GM21515 (cell line): ENCODE data around the gene GALNT9.

Experiments used
- ATAC-seq: cut with Tn5 transposase; IDR thresholded peaks from one replicate; pipeline ENCODE4 v1.9.1; 2021; ENCODE audit not compliant: unreplicated experiment

GALNT9 gene

DNA sequence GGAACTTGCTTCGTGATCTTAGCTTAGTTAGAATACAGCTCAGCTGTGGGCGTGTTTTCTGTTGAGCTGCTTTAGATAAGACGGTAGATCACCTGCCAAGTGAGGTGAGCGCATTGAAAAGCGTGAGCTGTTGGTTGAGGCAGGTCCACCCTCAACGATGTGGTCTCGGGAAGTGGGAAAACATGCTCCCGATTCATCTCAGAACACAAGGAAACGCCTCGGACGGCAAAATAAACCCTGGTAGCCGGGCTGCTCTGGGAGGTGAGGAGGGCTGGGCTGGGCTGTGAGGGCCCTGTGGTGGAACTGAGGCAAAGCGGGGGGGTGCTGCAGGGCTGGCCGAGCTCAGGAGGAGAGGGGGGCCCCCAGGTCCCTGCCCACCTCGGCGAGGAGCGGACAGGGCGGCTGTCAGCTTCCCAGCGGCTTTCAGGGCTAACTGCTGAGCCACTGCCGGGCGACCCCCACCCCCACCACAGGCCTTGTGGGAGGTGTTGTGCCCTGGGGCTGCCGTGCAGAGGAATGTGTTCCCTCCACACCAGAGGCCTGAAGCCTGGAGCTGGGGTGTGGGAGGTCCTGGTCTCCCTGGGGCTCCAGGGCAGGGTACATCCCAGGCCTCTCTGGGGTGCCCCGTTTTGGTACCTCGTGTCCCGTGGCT is 154.4 kb downstream of the GALNT9 start:
- ATAC-seq: no peak

DNA sequence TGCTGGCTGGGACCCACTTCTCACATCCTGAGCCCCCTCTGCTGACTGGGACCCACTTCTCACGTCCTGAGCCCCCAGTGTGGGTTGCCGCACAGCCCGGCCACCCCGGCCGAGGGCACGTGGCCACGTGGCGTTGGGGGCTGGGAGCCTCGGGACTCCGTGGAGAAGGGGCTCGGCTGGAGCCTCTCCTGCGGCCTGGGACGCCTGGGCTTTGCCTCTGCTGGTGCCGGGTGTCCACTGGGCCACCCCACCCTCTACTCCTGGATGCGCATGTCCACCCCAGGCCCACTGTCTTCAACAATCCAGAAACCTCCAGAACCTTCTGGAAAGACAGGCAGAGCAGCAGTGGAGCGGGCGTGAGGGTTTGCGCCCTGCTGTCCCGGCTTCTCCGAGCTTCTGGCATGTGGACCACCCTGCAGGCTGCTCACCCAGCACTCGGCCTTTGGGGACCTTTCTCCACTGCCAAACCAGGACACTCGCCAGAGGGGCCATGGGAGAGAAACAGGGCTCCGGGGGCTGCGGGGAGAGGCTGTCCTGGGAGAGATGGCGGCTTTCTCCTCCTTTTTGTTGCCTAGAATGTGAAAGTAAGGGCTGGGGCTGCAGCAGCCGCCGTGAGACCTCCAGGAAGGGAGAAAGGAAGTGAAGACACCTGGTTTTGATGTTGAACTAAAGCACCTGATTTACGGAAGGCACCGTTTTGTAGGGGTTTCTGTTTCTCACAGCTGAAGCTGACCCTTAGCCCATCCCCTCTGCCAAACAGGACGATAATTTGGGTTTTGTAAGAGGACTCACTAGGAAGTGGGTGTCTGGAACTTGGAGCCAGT is 155.2 kb downstream of the GALNT9 start:
- ATAC-seq: no peak

DNA sequence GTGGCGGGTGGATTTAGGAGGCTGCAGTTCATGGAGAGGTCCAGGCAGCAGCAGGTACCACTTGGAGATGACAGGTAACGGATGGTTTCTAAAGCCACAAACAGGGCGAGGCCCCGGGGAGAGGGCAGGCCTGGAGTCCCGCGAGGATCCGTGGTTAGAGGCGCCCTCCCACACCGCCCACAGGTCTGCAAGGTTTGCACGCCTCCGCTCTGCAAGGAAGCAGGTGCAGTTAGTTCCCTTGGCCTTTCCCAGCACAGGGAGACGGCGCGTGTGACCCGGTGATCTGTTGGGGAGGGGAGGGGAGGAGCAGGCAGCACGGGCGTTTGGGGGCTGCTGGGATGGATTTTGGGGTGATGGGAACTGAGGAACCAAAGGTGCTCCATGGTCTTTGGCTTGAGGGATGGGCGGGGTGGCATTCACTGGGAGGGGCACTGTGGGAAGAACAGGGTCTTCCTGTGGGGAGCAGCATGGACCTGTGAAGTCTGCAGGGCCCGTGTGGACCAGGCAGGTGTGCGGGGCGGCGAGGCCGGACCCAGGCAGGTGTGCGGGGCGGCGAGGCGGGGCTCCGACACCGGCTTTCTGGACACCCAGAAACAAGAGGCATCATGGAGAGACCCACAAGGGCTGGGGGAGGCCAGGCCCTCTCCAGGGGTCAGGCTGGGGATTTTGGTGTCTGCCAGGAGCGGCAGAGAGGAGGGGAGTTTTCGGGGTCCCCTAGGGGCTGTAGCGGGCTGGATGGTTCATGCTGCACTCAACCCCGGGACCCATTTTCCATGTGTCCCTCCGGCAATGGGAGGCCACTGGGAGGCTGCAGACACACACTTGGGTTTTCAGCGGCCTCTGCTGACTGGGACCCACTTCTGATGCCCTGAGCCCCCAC is 156.0 kb downstream of the GALNT9 start:
- ATAC-seq: no peak

DNA sequence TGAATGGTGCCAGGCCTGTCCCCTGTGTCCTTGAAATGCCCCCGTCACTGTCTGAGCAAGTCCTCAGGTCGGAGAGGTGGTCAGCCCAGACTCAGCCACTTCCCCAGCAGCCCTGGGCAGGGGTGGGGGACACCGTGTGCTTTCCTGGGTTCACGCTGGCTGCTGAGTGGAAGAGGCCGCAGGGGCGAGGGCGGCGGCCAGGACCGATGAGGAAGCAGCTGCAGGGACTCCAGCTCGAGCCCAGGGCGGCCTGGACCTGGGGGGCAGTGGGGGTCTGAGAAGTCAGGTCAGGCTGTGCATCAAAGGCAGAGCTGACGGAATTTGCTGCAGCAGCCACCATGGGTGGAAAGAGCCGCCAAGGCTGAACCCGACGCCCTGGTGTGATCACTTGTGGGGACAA is 156.8 kb downstream of the GALNT9 start:
- ATAC-seq: no peak

DNA sequence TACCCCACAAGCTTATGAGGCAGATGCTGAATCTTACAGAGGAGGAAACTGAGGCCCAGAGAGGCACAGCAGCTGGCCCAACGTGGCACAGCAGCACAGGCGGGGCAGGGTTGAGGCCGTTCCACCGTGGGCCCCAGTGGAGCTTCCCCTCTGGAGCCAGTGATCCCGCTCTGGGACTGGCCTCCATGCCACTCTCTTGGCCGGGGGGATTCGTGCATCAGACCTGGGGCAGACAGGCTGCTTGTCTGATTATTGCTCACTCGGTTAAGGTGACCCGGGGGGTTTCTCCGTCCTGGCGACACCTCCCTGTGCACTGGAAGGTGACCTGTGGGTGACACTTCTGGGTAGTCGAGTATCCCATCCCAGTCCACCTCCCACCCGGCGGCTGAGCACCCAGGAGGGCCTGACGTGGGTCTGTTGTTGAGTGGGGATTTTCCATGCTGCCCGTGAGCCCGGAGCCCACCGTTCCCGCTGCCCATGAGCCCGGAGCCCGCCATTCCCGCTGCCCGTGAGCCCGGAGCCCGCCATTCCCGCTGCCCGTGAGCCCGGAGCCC is 157.3 kb downstream of the GALNT9 start:
- no peak for ATAC-seq

DNA sequence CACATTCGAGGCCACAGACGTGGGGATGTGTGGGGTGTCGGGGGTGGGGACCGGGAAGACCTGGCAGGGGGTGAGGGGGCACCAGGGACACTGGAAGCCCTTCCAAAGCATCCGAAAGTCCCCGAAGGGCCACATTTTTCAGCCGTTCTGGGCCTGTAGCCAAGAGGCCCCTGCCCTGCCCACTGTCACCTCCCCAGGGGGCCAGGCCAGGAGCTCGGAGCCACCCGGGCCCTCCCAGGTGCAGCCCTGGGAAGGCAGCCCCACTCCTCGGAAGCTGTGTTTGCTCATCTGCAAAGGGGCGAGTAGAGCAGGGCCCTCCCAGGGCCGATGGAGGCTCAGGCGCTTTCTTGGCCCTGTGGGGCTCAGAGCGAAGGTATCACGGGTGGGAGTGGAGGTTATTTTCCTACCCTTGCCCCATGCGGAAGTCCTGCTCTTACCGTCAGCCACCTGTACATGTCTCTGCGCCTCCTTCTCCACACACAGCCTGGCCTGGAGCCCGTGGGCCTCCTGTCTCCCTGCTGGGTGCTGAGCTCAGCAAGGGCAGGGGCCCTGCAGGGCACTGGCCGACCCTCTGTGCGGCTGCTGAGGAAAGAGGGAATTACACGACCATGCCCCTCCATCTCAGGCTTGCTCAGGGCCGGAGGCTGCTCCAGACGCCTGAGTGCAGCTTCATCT is 158.0 kb downstream of the GALNT9 start:
- ATAC-seq: no peak

DNA sequence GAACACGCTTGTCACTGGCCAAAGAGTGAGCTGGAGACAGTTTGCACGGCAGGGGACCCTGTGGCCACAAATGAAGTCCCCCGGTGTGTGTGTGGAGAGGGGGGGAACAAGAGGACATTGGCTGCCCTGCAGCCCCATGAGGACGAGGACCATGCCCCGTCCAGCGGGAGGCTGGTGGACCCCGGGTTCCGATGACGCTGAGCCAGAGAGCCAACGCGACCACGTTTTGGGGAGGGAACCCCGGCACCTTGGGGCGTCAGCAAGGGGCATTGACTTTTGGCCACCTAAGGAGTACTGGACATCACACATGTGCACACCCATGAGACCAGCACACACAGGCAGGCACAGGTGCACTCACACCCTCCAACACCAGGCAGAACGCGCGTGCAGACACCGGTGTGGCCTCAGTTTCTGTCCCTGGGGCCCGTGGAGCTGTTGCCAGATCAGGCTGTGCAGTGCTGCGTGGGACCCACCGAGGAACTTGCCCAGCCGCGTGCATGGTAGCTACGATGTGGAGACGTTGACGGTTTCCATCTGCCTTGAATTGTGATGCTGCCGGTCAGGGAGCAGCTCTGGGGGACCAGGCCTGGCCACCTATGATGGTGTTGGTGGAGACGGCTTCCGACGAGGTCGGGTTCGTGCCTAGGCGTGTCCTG is 158.6 kb downstream of the GALNT9 start:
- no peak for ATAC-seq

DNA sequence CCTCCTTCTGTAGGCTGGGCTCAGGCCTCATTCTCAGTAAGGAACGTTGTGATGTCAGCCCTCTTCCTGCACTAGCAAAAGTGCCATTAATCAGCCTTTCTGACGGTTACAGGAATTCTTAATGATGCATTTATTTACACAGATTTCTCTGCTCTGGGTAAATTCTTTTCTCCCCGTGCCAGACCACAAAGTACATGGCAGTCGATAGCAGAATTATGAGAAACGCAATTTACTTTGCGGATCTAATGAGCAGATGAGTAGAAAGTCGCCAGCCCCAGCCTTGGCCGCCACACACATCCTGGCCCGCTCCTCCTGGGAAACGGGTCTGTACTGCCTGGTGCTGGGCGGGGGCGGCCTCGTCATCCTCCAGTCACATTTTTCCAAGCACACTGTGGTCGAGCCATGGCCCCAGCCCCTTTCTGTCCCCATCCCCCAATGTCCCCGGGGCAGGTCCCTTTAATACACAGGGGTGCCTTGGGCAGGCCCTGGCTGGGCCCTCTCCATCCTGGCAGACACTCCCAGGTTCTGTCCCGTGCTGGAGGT is 159.2 kb downstream of the GALNT9 start:
- no peak for ATAC-seq

DNA sequence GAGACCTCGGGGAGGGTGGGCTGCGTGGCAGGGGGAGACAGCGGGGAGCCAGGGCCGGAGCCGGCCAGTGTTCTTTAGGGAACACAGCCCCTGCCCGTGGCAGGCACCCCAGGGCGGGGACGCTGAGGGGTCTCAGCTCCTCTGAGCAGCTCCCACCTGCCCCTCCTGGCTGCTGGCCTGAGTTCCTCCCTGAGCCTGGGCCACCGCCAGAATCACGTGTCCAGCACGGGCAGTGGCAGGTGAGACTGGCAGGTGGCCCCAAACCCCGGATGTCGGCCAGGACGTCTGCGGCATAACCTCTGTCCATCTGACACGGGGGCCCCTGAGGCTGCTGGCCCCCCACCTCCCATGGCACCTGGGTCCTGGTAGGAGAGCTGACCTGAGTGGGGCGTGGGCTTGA is 160.0 kb downstream of the GALNT9 start:
- no peak for ATAC-seq

DNA sequence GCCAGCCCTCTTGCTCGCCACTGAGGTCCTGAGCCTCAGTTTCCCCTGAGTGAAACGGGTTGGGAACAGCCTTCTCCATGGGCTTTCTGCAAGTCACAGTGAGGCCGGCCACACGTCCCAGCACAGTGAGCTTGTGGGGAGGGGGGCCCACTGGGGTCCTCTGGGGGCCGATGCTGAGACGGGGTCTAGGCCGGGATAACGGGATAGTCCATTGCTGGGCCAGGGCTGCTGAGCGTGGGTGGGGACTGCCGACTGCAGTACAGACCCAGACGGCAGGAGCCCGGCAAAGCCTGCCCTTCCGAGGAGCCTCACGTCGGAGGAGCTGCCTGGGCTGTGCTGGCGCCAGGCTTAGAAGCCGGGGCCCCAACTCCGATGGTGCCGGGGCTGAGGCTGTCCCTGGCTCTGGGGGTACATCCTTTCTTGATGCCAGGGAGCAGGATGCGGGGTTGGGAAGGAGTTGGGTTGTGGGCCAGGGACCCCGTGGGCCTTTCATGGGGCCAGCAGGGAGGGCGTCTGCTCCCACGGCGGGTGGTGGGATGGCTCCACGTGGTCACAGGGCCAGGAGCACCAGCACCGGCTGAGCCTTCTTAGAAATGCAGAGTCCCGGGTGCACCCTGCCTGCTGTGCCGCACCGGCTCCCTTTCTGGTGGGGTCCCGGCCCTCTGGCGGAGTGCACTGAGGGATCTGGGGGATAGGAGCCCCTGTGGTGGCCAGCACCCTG is 160.9 kb downstream of the GALNT9 start:
- ATAC-seq: no peak

DNA sequence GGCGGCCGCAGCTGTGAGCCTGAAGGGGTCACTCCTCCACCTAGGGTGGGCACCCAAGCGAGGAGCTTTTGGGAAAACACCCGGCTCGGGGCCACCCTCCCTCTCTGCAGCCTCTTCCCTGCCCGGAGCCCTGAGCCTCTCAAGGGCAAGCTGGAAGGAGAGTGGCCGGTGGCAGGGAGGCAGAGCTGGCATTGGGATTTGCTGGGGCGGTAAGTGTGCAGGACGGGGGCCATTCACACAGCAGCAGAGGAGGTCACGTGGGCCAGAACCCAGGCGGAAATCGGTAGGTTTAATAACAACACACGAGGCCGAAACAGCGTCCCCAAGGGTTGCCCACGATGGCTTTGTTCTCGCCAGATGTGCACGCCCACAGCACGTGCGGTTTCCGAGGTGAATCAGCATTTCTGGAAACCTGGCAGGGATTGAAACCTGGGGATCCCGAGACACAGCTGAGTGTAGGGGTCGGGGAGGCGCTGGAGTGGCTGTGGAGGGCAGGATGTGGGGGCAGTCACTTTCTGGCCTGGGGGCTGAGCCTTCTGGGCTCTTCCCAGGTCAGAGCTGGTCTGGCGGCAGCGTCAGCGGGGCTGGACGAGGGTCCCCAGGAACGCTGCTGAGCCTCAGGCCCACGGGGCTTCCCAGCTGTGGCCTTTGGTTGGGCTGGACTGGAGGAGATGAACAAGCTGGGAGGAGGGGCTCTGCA is 161.6 kb downstream of the GALNT9 start:
- no peak for ATAC-seq

DNA sequence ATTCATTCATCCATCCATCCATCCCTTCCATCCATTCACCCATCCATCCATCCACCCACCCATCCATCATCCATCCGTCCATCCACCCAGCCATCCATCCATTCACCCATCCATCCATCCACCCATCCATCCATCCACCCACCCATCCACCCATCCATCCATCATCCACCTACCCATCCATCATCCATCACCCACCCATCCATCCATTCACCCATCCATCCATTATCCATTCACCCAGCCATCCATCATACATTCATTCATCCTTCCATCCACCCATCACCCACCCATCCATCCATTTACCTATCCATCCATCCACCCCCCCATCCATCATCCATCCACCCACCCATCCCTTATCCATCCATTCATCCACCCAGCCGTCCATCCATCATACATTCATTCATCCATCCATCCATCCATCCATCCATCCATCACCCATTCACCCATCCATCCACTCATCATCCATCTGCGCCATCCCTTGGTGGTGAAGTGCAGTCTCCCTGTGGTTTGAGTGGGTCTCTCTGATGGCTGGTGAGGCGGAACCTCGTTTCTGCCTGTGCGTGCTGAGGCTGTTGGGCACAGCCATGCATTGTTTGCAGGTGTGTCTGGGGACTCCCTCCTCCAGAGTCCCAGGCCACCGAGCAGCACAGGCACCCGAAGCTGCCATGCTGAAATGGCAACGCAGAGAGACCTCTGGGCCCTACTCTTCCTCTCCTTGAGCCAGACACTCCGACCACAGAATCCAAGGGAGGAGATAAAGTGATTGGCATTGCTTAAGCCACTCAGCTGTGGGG is 162.4 kb downstream of the GALNT9 start:
- ATAC-seq: no peak

DNA sequence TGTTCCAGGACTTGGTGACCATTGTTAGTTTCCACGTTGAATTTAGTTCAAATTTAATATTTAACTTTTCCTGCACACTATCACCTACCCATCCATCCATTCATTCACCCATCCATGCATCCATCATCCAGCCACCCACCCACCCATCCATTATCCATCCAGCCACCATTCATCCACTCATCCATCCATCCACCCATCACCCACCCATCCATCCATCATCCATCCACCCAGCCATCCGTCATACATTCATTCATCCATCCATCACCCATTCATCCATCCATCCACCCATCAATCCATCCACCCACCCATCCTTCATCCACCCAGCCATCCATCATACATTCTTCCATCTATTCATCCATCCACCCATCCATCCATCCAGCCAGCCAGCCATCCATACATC is 163.3 kb downstream of the GALNT9 start:
- ATAC-seq: no peak

DNA sequence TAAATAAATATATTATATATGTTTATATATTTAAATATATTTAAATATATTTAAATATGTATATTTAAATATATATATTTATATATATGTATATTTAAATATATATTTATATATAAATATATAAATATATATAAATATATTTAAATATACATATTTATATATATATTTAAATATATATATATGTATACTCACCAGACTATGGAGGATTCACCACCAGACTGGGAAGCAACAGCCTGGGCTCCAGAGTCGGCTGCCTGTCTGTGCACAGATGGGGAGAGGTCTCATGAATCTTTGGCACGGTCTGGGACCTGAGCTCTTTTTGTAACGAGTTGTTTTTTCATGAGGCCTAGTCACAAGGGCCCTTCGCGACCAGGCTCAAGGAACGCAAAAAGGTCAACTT is 163.8 kb downstream of the GALNT9 start:
- no peak for ATAC-seq

DNA sequence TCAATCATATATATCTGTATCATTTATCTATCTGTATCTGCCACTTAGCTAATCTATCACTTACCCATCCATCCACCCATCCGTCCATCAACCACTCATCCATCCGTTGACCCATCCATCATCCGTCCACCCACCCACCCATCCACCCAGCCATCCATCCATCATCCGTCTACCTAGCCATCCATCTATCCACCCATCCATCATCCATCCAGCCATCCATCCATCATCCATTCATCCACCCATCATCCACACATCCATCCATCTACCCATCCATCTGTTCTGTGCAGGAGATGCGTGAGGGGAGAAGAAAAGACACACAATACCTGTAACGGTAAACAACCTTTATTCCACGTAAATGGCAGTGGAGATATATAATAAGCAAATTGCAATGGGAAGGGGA is 165.0 kb downstream of the GALNT9 start:
- no peak for ATAC-seq

DNA sequence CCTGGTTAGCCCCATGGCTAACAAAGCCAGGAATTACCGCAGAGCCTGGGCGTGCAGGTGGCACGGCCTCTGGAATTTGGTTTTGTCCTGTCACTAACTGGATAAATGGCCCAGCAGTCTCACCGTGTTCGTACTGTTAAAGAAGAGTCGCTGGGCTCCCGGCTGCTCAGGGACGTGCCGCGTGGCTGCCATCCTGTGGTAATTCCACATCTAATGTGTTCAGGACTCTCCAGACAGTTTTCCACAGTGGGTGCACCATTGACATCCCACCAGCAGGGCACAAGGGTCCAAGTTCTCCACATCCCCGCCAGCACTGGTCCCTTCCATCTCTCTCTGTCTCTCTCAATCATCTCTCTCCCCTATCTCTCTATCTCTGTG is 165.5 kb downstream of the GALNT9 start:
- no peak for ATAC-seq

DNA sequence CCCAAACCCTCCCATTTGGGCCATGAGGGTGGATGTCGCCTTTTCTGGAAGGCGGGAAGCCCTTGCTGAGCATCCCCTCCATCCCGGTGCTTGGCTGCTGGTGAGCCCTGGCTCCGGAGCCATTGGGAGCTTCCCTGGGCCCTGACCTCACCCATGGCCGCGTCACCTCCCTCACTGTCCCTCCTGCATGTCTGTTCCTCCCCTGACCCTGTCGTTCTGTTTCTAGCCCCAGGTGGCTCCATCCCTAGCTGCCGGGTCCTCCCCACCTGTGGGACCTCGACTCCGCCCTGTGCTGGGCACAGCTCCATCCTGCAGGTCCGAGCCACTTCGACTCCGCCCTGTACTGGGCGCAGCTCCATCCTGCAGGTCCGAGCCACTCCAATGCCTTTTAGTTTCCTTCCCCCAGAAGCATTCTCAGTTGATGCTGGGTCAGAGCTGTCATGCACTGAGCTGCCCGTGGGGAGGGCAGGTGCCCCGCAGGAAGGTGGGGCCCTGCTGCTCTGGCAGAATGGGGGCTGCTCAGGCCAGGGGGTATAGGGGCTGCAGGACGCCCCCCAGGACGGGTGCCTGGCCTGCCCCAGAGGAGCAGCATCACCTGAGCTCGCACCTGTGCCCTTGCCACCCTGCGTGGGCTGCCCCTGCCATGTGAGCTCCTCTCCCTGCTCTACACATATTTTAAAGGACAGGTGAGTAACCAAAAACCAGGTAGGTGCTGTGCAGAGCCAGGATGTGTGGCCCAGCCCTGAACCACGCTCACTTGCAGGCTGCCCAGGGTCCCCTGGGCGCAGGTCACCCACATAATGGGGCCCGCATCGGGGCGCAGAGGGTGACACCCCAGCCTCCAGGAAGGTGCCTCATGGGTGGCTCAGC is 166.1 kb downstream of the GALNT9 start:
- ATAC-seq: no peak
